NCI-H1105 (cell line): ENCODE results near the gene TMPRSS7.

Source experiments
- DNase-seq: peaks from one replicate; lab custom pipeline; 2025; lab: John Stamatoyannopoulos, UW

TMPRSS7 gene

DNA sequence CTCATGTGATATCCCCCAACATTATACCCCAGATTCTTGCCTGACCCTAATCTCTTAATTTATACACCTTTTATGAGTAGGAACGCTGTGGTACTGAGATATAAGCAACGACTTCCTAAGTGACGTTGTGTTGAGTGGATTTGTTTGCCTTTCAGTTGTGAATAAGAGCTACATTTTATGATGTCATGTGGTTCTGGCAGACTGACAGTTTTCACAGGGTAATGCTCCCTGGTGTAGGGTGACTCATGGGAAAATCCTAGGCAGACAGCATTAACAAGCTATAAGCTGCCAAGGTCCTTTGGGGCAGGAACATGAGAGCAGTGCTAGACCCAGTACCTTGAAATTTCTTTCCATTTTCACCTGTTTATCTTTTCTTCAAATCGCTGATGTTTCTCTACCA, 62.8 kb downstream of the TMPRSS7 start:
- DNase-seq: peak; percentile 56

DNA sequence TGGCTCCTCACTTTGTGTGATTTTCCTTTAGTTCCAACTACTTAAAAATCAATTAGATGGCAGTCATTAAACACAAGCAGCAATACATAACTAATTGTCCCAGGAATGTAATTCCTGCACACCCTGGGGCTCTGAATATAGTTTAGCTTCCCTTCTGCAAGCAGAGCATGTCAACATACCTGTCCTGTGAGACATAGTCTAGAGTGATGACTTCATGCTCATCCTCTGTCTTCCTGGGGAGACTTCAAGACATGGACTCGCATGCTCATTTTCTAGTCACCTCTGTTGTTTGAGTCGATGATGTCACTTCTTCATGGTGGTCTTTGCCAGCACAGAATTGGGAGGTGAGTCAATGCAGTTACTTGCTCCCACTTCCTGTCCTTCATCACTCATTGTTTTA, 67.4 kb downstream of the TMPRSS7 start:
- no peak for DNase-seq

DNA sequence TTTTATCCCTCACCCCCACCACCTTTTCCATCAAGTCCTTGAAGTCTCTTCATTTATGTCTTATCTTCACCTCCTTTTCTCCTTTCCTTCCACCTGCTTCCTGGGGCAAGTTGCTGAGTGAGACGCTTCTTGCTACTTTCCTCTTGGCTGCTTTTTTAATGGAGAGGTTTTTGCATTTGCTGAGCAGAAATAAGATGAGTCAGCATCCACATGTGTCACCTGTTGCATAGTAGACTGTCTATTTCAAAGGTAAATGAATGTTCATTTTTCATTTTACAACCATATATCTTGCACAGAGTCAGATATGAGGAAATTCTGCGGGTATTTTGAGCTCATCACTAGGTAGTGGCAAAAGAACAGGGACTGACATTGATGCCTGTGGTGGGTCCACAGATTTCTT, 70.2 kb downstream of the TMPRSS7 start:
- no peak for DNase-seq

DNA sequence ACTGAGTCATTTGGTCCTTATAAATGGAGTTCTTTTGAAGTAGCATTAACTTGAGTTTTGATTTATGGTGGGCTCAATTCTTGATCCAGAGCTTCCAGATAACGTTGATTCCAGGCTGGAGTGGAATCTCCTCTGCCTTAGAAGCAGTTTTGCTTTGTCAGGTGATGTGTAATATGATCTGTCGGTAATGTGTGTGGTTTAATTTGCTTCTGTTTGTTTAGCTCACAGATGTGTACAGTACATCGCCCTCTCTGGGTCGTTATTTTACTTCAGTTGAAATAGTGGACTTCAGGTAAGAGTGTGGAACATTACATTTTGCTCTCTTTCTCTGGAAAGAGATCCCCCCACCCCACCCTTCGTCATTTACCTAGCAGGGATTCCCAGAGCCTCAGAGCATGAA, 74.8 kb downstream of the TMPRSS7 start:
- peak; percentile 54 for DNase-seq

DNA sequence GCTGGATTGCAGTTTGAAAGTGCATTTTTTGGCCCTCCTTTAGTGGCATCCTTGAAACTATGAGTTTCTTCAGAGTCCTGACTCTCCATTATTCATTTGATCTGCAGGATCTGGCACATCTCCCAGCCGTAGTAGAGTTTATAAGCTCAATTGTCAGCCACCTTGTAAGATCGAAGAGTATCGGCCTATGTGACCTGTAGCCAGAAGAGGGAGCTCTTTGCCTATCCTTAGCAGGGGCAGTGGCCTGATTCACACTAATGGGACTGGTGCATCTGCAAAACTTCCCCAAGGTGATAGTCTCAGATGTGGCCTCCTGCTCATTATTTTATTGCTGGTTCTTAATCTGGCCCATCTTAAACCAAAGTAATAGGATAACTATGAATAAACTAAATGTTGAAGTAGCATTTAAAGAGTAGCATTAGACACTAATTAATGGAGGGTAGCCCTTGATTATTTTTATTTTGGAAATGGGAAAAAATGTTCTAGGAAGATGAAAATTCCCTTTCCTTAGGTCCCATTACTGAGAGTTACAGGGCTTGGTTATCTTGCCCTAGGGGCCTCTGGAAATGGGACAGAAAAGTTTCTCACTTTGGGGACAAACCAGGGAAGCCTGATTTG, 77.4 kb downstream of the TMPRSS7 start:
- peak; percentile 82 for DNase-seq

DNA sequence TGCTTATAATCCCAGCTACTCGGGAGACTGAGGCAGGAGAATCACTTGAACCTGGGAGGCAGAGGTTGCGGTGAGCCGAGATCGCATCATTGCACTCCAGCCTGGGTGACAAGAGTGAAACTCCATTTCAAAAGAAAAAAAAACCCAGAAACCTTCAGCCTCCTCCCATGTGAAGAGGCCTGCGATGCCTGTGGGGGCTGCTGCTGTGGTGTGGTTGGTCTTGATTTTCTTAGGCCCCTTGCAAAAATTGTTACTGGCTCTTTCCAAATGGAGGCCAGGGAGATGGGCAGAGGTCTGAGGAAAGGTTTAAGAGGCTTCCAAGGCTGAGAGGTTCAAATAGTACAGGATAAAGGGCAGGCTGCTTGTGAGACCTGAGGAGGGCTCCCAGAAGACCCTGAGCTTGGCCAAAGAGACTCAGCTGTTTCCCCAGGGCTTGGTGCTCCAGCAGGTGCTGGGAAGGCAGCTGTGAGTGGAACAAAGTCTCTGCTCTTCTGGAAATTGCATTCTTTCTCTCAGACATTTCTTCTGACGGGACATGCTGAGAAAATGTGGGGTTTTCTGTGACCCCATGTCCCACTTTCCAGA, 80.1 kb downstream of the TMPRSS7 start:
- DNase-seq: no peak

DNA sequence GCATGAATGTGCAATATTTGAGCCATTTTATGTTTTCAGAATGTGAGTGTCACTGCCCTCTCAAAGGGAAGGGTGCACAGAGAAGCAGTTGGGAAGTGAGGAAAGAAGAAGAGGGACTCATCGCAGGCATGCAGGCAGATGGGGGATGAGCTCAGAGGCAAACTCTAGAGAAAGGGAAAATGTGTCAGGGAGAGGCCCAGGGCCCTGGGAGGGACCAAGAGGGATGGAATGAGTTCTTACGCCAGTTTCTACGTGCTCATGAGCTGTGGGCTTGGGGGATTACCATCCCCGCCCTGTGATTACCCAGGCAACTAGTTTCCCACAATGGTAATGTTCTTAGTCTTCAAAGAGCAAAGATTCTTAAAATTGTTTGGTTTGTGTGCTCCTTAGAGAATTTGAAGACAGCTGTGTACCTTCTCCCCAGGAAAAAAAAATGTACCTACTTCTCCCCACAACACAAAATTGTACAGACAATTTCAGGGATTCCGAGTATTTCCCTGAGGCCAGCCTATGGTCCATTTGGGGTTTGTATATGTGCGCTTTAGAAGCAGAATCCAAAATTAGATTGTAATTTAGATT, 80.7 kb downstream of the TMPRSS7 start:
- no peak for DNase-seq

DNA sequence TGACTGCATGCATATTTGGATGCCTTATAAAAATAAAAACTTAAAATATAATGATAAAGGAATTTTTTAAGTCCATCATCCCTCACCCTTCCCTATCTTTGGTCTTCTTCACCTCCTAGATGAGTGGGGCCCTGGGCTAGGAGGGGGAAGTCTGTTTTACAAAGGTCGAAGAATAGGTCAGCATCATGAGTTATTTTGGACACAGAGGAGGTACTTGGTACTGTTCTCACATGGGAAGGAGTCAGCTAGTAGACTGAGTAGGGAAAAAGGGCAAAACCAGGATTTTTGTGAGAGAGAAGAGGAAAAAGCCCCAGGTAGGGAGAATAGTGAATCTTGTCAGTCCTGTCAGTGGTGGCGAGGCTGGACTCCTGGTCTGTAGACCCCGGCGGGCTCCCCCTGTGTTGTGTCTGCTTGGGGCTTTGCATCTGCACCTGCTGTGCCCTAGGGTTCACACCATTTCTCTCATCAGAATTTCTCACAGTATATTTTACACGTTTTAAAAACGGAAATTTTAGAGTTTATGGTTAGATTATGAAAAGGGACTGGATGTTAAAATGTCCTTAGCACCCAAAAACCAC, 81.4 kb downstream of the TMPRSS7 start:
- no peak for DNase-seq

DNA sequence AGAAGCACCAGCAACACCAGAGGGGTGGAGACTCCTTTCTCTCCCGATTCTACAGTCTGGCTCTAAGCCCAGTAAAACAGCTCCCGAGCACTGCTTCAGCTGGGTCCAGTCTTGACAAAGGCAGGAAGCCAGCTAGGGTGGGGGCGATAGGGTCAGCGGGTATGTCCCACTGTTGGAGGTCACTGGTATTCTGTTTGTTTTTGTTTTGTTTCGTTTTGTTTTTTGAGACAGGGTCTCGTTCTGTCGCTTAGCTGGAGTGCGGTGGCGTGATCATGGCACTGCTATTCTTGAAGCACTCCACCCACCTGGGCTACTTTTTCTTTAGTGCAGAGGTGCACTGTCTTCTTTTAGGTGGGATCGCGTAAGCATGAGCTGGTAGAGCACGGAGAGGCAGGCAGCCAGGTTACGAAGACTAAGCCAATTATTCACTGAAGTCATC, 82.2 kb downstream of the TMPRSS7 start:
- no peak for DNase-seq

DNA sequence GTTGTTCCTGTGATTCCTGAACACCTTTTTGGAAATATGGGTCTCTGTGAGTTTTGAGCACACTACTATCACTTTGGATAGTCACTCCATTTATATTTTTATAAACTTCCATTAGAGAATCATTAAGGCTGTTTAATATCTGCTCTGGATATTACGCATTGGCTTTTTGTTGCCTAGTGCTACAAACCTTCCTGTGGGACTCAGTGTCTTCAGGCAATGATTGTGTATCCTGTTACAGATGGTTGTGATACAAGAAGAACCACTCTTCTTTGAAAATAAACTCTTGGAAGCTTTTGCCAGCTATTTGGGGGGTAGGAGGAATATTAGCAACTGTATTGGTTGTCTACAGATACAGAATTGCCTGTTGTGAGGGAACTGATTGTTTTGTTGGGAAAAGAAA, 82.9 kb downstream of the TMPRSS7 start:
- DNase-seq: no peak

DNA sequence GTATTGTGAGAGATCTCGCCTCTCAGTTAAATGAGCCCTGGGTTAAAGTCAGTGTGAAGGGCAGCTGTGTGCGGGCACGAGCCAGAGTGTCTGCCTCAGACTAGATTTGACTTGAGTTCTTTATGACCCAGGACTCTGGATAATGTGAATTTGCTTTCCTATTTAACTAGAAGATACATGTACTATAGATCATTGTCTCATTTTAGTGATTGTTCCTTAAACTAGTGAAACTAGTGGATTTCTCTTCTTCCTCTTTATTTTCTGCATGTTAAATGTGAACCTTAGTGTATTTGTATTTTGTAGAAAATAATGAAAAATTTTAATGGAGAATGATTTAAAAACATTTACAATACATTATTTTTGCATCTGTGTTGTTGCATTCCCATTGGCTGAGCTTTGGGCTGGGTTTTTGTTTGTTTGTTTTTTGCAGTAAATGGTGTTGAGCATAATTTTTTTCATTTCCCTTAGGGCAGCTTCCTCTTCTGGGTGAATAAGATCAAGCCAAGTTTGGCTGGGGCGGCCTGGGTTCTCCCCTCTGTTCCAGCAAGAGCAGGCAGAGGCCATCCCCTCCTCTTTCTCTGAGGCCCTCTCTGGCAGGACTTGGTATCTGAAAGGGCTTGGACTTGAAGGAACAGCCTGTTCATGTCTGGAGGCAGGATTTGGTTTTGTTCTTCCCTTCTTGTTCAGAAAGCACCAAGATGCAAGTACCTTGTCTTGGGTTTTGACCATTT, 83.5 kb downstream of the TMPRSS7 start:
- no peak for DNase-seq

DNA sequence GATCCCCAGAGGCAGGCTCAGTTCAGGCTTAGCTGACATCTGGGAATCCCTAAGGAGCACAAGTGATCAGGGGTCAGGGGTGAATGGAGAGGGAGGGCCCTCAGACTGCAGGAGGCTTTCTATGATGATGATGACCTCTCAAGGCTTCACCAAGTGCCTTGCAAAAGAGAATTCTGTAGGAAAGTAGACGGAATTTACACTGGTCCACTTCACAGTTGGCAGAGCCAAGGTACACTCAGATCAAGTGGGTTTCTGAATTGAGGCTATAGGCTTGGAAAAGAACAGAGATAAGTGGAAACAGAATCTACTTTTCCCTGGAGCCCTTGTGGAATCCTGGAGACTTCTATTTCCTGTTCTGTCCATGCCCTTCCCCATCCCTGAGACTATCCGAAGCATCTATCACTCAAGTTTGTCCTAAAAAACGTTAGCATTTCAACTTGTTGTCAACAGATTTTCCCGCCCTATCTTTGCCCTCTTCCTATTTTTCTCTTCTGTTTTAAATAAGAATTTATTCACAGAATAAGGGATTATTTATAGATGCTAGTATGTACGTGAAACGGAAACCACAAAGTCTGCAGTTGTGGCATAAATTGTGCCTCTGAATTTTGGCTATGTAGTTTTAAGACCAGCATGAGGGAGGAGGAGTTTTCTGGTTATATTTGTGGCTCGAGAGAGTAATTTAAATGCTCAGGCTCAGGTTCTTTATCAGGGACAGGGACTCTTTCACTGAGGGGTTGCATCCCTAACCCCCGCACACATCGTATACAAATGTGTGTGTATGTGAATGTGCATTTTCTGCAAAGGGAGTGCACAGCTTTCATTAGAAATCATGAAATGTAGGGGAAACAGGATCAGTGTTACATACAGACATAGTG, 85.7 kb downstream of the TMPRSS7 start:
- no peak for DNase-seq

DNA sequence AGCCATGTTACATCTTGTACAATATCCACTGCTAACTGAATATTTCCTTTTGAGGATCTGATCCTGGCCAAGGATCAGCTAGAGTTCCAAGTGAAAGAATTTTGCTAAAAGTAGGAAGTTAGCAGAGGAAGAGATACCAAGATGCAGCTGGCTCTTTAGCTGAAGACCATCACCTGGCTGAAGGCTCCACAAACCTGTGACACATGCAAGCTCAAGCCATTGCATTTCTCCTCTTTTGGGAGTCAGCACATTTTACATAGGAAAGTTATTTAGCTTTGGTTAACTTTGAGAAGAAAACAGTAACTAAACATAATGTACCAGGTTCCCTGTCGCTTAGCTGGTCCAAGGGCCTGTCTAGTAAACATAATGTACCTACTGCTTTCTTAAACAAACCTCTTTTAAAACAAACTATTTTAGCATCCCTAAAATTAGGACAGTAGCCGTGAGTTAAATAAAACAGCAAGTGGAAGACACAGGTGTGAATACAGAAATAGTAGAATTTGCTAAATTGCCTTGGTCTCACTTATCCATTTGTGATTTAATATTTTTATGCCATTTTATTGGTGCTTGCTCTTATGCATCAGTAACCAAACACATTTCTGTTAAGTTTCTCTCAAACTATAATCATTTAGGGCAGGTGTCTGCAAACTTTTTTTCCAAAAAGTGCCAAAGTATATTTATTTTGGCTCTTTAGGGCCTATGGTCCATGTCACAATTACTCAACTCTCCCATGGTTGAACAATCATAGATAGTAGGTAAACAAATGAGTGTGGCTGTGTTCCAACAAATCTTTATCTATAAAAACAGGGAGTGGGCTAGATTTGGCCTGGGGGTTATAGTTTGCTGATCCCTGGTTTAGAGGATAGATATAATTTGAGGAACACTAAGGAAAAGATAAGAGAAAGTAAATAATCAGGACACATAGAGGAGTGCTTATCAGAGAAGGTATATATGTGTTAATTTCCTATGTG, 87.3 kb downstream of the TMPRSS7 start:
- no peak for DNase-seq

DNA sequence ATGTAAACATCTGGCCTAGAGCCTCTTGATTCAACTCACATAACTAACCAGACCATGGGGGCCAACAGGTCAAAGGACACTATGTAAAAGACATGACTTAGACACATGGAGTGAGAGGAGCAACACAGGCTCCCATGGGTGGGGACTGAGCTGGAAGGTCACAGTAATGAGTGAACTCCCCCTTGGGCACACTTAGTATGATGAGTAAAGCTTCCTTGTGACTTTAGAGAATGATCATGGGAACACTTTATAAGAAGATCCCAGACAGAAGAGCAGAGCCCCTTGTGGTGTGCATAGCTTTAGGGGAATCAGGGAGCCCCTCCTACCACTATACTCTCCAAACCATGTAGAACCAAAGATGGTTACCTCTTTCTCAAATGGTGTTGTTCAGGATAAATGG, 88.3 kb downstream of the TMPRSS7 start:
- DNase-seq: no peak

DNA sequence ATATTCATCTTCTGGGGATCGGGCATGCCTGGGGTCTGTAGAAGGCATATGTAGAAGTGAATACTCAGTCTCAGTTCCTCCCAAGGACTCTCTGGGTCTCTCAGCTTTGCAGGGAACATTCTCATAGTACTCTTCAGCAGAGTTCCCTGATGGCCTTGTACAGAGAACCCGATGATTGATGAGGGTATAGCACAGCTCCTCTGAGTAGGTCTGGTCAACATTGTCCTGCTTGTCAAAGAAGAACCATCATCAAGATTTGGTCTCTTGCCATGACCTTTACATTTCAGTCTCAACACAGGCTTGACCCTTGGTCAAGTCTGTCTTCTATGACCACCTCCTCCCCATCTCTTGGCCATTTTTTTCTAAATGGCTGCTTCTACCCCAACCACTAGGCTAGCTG, 89.0 kb downstream of the TMPRSS7 start:
- no peak for DNase-seq

DNA sequence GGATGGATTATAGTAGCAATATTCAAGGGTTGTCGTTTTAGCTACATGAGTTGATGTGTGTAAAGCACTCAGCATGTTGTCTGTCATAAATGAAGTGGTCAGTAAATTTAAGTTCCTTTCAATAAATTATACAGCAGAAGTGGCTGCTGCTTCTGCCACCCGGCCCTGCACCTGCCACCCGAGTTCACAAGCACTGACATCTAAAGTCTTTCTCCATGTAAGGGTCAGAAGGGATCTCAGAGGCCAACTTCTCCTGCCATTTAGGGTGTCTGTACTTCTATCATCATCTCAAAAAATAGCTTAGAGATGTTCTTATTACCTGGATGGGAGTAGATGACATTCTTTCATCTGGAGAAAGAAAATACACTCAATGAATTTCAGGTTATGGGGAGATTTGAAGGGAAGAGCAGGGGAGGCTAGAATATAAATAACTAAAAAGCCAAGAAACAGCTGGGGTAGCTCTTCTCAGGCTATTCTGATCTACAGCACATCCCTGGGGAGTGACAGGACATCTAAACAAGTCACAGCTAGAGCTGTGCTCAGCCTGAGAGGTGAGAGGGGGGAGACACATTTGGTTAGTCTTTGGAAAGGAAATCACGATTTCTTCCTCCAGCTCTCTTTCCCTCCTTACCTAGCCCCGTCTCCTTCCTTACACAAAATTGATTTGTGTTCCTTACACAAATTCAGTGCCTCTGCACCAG, 90.5 kb downstream of the TMPRSS7 start:
- DNase-seq: no peak

DNA sequence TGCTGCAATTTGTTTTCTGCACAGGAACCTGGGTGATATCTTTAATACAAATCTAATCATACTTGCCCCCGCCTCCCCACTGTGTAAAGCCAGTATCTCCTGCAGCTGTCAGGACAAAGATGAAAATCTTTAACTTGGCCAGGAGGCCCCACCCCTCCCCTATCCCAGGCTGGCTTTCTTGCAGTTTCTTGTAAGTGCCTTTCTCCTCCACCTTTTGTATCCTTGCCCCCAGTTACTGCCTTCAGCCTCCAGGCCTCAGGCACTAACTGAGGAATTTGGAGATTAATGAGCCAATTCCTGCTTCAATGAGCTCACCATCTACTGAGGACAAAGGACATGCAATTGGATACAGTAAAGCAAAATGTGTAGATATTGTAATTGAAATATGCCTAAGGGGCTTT, 92.0 kb downstream of the TMPRSS7 start:
- no peak for DNase-seq

DNA sequence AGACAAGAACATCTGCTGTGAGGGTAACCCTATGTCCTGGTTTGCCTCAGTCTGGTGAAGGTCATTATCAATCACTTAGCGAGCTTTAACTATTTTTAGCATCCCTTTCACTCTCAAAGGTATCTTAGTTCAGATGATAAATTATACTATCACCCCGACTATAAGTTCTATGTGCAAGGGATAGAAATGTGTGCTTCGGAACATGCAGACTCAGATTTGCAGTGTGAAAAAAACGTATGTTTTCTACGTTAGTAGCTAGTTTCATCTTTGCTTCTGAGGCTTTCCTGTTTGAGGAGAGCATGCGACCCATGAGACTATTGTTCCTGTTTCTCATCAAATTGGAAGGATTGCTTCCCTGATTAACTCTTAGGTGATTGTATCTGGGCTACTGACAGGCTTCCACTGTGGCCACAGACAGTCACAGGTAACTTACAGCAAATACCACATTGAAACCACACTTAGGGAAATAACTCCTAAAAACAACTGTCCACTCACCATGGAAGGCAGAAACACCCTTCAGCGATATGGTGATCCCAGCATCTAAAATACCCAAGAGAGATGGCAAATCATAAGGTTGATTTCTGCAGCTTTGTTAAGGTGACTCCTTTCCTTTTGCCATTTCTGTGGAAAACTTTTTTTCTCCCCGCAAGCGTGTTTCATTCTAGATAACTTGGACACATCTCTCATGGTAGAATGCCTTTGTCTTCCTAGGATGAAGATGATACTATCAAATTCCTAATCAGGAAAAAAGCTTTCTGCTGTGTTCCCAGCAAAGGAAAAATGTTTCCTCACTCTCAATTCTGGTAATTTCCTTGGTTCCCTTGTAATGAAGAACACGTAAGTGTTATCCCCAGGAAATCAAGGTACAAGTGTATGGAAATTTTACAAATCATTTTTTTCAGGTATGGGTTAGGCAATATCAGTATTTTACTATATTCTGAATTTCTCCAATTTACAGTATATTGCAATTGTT, 93.3 kb downstream of the TMPRSS7 start:
- no peak for DNase-seq
